Measurements from ENCODE around the gene ETV6. TPM values are rescaled to one million over a fixed set of nuclear protein-coding genes. Genes with fewer than 3 reads are reported as not detected.
A peak's percentile ranks its signal among the peaks of the same experiment; 100 is the strongest.

Gene ETV6
- total RNA-seq, 2 donors from 2014 or later: 41.4 to 58.4 TPM

DNA sequence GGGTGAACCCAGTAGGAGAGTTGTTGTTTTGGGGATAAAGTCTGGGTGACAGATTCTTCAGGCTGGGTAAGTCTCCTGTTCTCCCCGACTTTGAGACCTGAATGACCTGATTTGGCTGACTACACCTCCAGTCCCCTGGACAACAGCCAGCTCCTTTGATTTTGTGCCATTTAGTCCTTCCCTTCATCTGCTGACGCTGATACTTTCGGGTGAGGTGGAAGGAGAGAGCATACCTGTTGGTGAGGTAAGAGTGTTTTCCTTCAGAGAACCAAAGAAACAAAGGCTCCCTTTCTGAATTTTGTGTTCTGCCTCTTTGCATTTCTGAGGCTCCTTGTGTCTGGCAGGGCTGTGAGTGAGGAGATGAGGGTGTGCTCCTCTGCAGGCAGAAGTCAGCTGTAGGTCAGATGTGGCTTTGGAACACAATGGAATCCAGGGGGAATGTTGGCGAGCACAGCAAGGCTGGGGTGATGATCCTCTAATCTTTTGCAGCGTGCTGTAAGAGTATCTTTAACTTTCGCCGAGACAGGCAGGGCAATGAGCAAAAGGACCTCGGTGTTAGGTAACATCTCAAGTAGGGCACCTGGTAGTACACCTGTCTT lies 12.1 kb downstream of the ETV6 start:
- Histone ChIP-seq H3K4me3 (no peak overlapping the region), H3K9me3 (no peaks in the 10 kb centered on the region), H3K27me3 (replicated peaks; ENCODE audit: insufficient read depth) (no peaks in the 10 kb centered on the region), H3K4me1 (ENCODE audit: control insufficient read depth in 1 of 2, low read depth in 2 of 2) (peaks cover 38 to 94% of the 10 kb centered on the region in 2 donors), H3K27ac (peak overlapping the region; percentile 32 to 46), H3K36me3 (no peaks in the 10 kb centered on the region)
- DNase-seq (ENCODE audit: low spot score) (no peak), ATAC-seq (ENCODE audit: insufficient number of reproducible peaks, low FRiP score, low read depth) (no peak)
- TF ChIP-seq, protein P1, sequence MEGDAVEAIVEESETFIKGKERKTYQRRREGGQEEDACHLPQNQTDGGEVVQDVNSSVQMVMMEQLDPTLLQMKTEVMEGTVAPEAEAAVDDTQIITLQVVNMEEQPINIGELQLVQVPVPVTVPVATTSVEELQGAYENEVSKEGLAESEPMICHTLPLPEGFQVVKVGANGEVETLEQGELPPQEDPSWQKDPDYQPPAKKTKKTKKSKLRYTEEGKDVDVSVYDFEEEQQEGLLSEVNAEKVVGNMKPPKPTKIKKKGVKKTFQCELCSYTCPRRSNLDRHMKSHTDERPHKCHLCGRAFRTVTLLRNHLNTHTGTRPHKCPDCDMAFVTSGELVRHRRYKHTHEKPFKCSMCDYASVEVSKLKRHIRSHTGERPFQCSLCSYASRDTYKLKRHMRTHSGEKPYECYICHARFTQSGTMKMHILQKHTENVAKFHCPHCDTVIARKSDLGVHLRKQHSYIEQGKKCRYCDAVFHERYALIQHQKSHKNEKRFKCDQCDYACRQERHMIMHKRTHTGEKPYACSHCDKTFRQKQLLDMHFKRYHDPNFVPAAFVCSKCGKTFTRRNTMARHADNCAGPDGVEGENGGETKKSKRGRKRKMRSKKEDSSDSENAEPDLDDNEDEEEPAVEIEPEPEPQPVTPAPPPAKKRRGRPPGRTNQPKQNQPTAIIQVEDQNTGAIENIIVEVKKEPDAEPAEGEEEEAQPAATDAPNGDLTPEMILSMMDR (IDR thresholded peaks at IDR 0.05): no peak

DNA sequence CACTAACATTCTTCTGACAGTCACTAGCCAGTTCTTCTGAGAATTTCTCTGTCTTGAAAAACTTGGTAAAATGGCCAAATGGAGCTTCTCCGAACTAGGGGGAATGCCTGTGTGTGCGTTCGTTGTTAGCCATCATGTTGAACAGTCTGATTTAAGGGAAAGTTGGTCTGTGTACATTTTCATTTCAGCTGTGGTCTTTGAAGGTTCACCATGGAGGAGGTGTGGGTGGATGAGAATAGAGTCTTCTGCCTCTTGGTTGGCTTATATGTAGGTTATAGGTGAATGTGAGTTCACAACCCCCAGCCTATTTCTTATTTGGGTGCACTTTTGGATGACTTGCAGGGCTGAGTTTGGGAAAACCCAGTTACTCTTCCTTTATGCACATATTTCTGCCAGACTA lies 12.9 kb downstream of the ETV6 start:
- TF ChIP-seq, protein P1 (IDR thresholded peaks at IDR 0.05): no peak
- no peak overlapping the region for H3K4me3 ChIP-seq

DNA sequence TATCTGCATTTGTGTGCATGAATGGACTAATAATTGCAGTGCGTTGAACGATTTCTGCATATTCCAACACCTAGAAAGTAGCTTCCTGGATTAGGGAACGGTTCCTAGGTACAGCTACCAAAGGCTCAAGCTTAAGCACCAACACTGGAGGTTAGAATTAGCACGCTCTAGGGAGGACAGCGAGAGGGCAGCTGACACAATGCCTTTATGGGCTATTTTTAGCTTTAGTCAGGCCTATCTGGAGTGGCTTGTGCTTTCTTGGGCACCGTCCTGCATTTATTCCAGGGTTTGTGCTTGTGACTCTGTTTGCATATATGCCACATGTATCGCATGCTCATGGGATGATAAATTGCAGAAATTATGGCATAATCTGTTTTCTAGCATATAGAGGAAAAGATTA lies 13.7 kb downstream of the ETV6 start:
- no peak overlapping the region for H3K4me3 ChIP-seq
- no peak for ATAC-seq (ENCODE audit: insufficient number of reproducible peaks, low FRiP score, low read depth)
- H3K36me3 ChIP-seq: no peaks in the 10 kb centered on the region
- no peaks in the 10 kb centered on the region for H3K9me3 ChIP-seq
- TF ChIP-seq, protein P1 (IDR thresholded peaks at IDR 0.05): no peak
- H3K4me1 ChIP-seq (ENCODE audit: control insufficient read depth in 1 of 2, low read depth in 2 of 2): peaks cover 37 to 86% of the 10 kb centered on the region in 2 donors
- no peaks in the 10 kb centered on the region for H3K27me3 ChIP-seq (replicated peaks; ENCODE audit: insufficient read depth)
- DNase-seq (ENCODE audit: low spot score): no peak
- peak overlapping the region; percentile 7 to 32 for H3K27ac ChIP-seq

More for the DNA sequence above, 12.9 kb downstream of the ETV6 start:
- Histone ChIP-seq H3K36me3 (no peaks in the 10 kb centered on the region), H3K27ac (peak overlapping the region in 1 of 2 donors; percentile 32), H3K4me1 (ENCODE audit: control insufficient read depth in 1 of 2, low read depth in 2 of 2) (peaks cover 38 to 90% of the 10 kb centered on the region in 2 donors), H3K27me3 (replicated peaks; ENCODE audit: insufficient read depth) (no peaks in the 10 kb centered on the region), H3K9me3 (no peaks in the 10 kb centered on the region)
- DNase-seq (ENCODE audit: low spot score) (no peak), ATAC-seq (ENCODE audit: insufficient number of reproducible peaks, low FRiP score, low read depth) (no peak)

DNA sequence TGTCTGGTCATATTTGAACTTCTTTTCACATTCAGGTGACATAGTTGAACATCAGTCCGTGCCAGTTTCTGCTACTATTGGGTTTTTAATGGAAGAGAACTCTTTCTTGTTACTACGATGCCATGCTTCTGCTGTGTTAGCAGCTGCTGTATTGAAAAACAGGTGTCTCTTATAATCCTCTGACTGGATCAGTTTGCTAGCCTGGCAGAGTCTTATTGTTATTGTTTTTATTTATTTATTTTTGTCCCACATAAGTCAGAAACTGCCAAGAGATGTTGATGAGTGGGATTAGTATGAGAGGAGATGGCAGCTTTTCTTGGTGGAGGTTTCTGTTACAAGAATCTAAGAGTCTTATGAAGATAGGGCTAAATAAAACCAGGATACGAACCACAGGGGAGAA lies 14.6 kb downstream of the ETV6 start:
- Histone ChIP-seq H3K36me3 (no peaks in the 10 kb centered on the region), H3K4me3 (no peak overlapping the region), H3K27ac (no peak overlapping the region), H3K9me3 (no peaks in the 10 kb centered on the region), H3K4me1 (ENCODE audit: control insufficient read depth in 1 of 2, low read depth in 2 of 2) (peaks cover 33 to 85% of the 10 kb centered on the region in 2 donors), H3K27me3 (replicated peaks; ENCODE audit: insufficient read depth) (no peaks in the 10 kb centered on the region)
- ATAC-seq (ENCODE audit: insufficient number of reproducible peaks, low FRiP score, low read depth) (no peak), DNase-seq (ENCODE audit: low spot score) (no peak)
- TF ChIP-seq, protein P1 (IDR thresholded peaks at IDR 0.05): no peak

DNA sequence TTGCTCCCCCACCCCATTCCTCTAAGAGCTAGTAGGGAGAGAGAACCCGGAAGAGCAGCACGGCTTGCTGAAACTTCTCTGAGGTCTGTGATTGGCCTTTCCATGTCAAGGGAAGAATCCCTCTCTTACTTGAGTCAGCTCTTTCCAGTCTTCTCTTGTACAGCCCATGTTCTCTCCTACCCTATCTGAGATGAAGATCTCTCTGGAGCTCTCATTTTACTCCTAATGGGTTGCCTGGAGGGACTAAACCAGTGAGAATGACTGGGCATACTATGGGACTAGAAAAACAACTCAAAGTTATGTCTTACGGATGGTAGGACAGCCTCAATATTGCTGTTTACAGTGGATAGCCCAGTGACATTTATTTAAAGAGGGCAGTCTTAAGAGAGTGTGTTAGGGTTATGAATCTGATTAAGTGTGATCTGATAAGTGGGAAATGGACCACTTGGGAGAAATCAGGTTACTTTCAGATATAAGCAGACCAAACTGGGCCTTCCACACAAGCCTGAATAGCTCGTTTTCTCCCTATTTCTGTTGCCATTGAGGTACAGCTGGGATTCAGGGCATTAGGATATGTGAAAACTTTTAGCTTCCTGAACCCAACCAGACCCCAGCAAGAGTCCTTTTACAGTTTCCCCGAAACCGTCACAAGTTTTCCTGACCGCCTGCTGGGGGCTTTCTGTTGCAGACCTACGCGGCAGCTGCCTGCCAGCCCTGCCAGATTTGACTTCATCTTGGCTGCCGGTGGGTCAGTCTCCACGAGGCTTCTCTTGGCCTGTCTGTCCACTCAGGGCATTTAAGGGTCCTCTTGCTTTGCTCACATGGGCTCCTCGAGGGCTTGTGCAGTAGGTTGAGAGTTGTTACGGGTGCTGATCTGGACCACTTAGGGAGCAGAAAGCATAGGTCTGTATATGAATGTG lies 16.9 kb downstream of the ETV6 start:
- no peaks in the 10 kb centered on the region for H3K27me3 ChIP-seq (replicated peaks; ENCODE audit: insufficient read depth)
- DNase-seq (ENCODE audit: low spot score) (no peak), ATAC-seq (ENCODE audit: insufficient number of reproducible peaks, low FRiP score, low read depth) (no peak)
- H3K27ac ChIP-seq: no peak overlapping the region
- H3K36me3 ChIP-seq: no peaks in the 10 kb centered on the region
- H3K4me1 ChIP-seq (ENCODE audit: control insufficient read depth in 1 of 2, low read depth in 2 of 2): peaks cover 28 to 70% of the 10 kb centered on the region in 2 donors
- no peak overlapping the region for H3K4me3 ChIP-seq
- TF ChIP-seq, protein P1 (IDR thresholded peaks at IDR 0.05): no peak
- H3K9me3 ChIP-seq: no peaks in the 10 kb centered on the region
